Heart right ventricle (tissue), 16 donors: ENCODE data around the gene ZNF385D. TPM values are rescaled to one million over a fixed set of nuclear protein-coding genes. Genes with fewer than 3 reads are reported as not detected.

ENCODE experiments used
- ATAC-seq, 8 donors: fragments of 200-7000 bp; cut with Tn5 transposase; one replicate each; pipeline ENCODE4 v1.9.1; 2020; ENCODE audit warnings: mild to moderate bottlenecking in 8 of 8, moderate library complexity in 8 of 8, moderate number of reproducible peaks in 1 of 8
- DNase-seq, 2 donors: peaks; one replicate each; pipeline ENCODE4 v3.0.0-alpha.2; 2020
- H3K27ac ChIP-seq, 10 donors: fragments of 200-600 bp; sonication (generic) in 2 of 10; one replicate each; pipeline versions ENCODE4 v1.5.0 to v1.8.0; 2020 to 2022; ENCODE audit warnings: mild to moderate bottlenecking in 3 of 10
- H3K27me3 ChIP-seq, 7 donors: fragments of 200-600 bp; one replicate each; pipeline ENCODE4 v1.8.0; 2021 to 2022; ENCODE audit warnings: mild to moderate bottlenecking in 2 of 7
- H3K36me3 ChIP-seq, 9 donors: fragments of 200-600 bp; sonication (generic) in 1 of 9; one replicate each; pipeline versions ENCODE4 v1.5.0 to v1.8.0; 2020 to 2022; ENCODE audit warnings: mild to moderate bottlenecking in 2 of 9
- H3K4me1 ChIP-seq, 9 donors: fragments of 200-600 bp; sonication (generic) in 1 of 9; one replicate each; pipeline versions ENCODE4 v1.5.0 to v1.8.0; 2020 to 2022; ENCODE audit warnings: mild to moderate bottlenecking in 4 of 9
- H3K4me3 ChIP-seq, 10 donors: fragments of 200-600 bp; sonication (generic) in 2 of 10; one replicate each; pipeline versions ENCODE4 v1.5.0 to v1.8.0; 2020 to 2022; ENCODE audit warnings: mild to moderate bottlenecking in 7 of 10, moderate library complexity in 2 of 10
- H3K9me3 ChIP-seq, 11 donors: fragments of 200-600 bp in 10 of 11; sonication (generic) in 2 of 11; one replicate each; pipeline versions ENCODE4 v1.5.0 to v1.8.0; 2013 to 2022; ENCODE audit warnings: mild to moderate bottlenecking in 2 of 11, control low read depth in 1 of 11, moderate library complexity in 1 of 11
- CTCF ChIP-seq, 9 donors: fragments of 200-600 bp; sonication (generic) in 2 of 9; IDR thresholded peaks; one replicate each; pipeline versions ENCODE4 v1.5.0 to v1.8.0; 2021 to 2022; ENCODE audit warnings: antibody characterized with exemption in 9 of 9, mild to moderate bottlenecking in 5 of 9, moderate library complexity in 1 of 9
- WGBS, 2 donors: extraction: QIAGEN DNeasy Blood & Tissue Kit; methylation state at CpG; one replicate each; pipeline ENCODE4 v1.1.7; 2013; ENCODE audit warnings: inconsistent platforms in 1 of 2; 5-methylcytosine and 5-hydroxymethylcytosine counted together
- intact Hi-C, 10 donors: fragments of 100-400 bp; cut with DNase I; formaldehyde crosslinking; loops; one replicate each; pipeline versions ENCODE4 v1.11.1 to v1.14.2; 2022
- polyA plus RNA-seq, 2 donors: library from polyadenylated mRNA; stranded (reverse); fragments of 200-250 nt; gene quantifications; one replicate each; pipeline ENCODE4 v1.2.3, GENCODE V29; 2013
- total RNA-seq, 10 donors: library from RNA; stranded (reverse); fragmentation: NEBNext Ultra II Directional in 3 of 10; extraction: Animal tissue kit (Norgen Biotek cat#: 25700) in 3 of 10; gene quantifications; one replicate each; pipeline versions ENCODE4 v1.2.1 to v1.2.4, GENCODE V29; 2021 to 2023
- donor health status: Arrhythmogenic right ventricular cardiomyopathy.
- donor health status: ischemic (EF 13 %, LVEDD 7.1; RV severe dilation, severe dysfunction).
- donor health status: healthy with polysubstance abuse.
- donor health status: DM: no; HTN: yes; CAD: no.
- donor health status: DM: no; HTN: no; CAD: no.
- donor health status: ischemic (EF 25% LVEDD 6.9; RV normal size, moderate dysfunction).
- donor health status: ischemic (EF 25% LVEDD 5.7; RV mildly dilated, moderate dysfunction).
- donor health status: healthy.
- donor health status: DM: yes; HTN: yes; CAD: no.
- donor health status: Ischemic cardiomyopathy.
- donor health status: ischemic (EF 35%, LVEDD 5.7; RV mildly dilated, moderate dysfunction).
- donor health status: nonischemic (EF 11% LVEDD 7.7; RV severe dilation, severe dysfunction).
- donor health status: DM: yes; HTN: yes; CAD: no.
- donor health status: PGD.
- donor health status: ischemic (EF 29% LVEDD 5.4; RV normal size, mild dysfunction).
- donor health status: nonischemic (EF 23%, LVEDD 6.1; RV moderate dilation, normal function).

ZNF385D gene
- total and polyA plus RNA-seq, 12 donors = 3.0 to 24.9 (median 7.2) TPM

GRCh38 chr3:21747966-21748555 is 2.9 kb downstream of the ZNF385D start:
- Histone ChIP-seq H3K4me1 (peaks cover 0 to 76% (median 45%) of the 10 kb centered on the region in 9 donors), H3K4me3 (peak overlapping the region in 6 of 10 donors; percentile 10 to 71 (median 64)), H3K36me3 (no peaks in the 10 kb centered on the region), H3K27me3 (no peaks in the 10 kb centered on the region), H3K9me3 (peaks cover 0 to 6% (median 0%) of the 10 kb centered on the region in 11 donors), H3K27ac (peak overlapping the region in 5 of 10 donors; percentile 3 to 66 (median 44))
- DNase-seq (no peak), ATAC-seq (no peak)
- 69 to 72% methylated on average over 5 of the region's 5 CpGs for WGBS, 2 donors
- intact Hi-C loops = loop anchor here in 1 of 10 donors (5.0 to 10.0 kb wide), 2 partner anchors 101 to 303 kb away; no protein-coding TSS in a partner anchor
- TF ChIP-seq CTCF (IDR thresholded peaks at IDR 0.05) = no peak

- ATAC-seq (no peak), DNase-seq (no peak)
- Histone ChIP-seq H3K9me3 (peaks cover 0 to 6% (median 0%) of the 10 kb centered on the region in 11 donors), H3K36me3 (no peaks in the 10 kb centered on the region), H3K27me3 (no peaks in the 10 kb centered on the region), H3K4me1 (peaks cover 0 to 71% (median 39%) of the 10 kb centered on the region in 9 donors), H3K4me3 (peak overlapping the region in 5 of 10 donors; percentile 19 to 71 (median 65)), H3K27ac (peak overlapping the region in 5 of 10 donors; percentile 36 to 65 (median 55))
- WGBS, 2 donors = 74 to 85% methylated on average over 3 of the region's 3 CpGs
- intact Hi-C loops = loop anchor here in 1 of 10 donors (5.0 to 10.0 kb wide), 2 partner anchors 100 to 303 kb away; no protein-coding TSS in a partner anchor
- no peak for TF ChIP-seq CTCF (IDR thresholded peaks at IDR 0.05)
These were observed 3.6 kb downstream of the ZNF385D start for GRCh38 chr3:21747376-21747775.

GRCh38 chr3:21745966-21746365 is 5.0 kb downstream of the ZNF385D start:
- intact Hi-C loops = loop anchor here in 1 of 10 donors (5.0 to 10.0 kb wide), 2 partner anchors 99 to 301 kb away; no protein-coding TSS in a partner anchor
- DNase-seq (no peak), ATAC-seq (no peak)
- H3K4me1 ChIP-seq = peaks cover 0 to 66% (median 35%) of the 10 kb centered on the region in 9 donors
- H3K27me3 ChIP-seq = no peaks in the 10 kb centered on the region
- peak overlapping the region in 6 of 10 donors; percentile 16 to 65 (median 46) for H3K27ac ChIP-seq
- WGBS, 2 donors = 66 to 75% methylated on average over 6 of the region's 6 CpGs
- H3K4me3 ChIP-seq = peak overlapping the region in 2 of 10 donors; percentile 3 to 19
- peaks cover 0 to 6% (median 0%) of the 10 kb centered on the region in 11 donors for H3K9me3 ChIP-seq
- no peak for TF ChIP-seq CTCF (IDR thresholded peaks at IDR 0.05)
- no peaks in the 10 kb centered on the region for H3K36me3 ChIP-seq

- peaks cover 0 to 60% (median 35%) of the 10 kb centered on the region in 9 donors for H3K4me1 ChIP-seq
- intact Hi-C loops = loop anchor here in 1 of 10 donors (5.0 to 10.0 kb wide), 2 partner anchors 97 to 300 kb away; no protein-coding TSS in a partner anchor
- no peaks in the 10 kb centered on the region for H3K36me3 ChIP-seq
- peak overlapping the region in 3 of 10 donors; percentile 26 to 65 (median 56) for H3K27ac ChIP-seq
- TF ChIP-seq CTCF (IDR thresholded peaks at IDR 0.05) = no peak
- H3K27me3 ChIP-seq = no peaks in the 10 kb centered on the region
- peaks cover 0 to 6% (median 0%) of the 10 kb centered on the region in 11 donors for H3K9me3 ChIP-seq
- peak overlapping the region in 1 of 10 donors; percentile 7 for H3K4me3 ChIP-seq
- ATAC-seq (peak in 1 of 8 donors; percentile 29), DNase-seq (no peak)
- 42 to 61% methylated on average over 2 of the region's 2 CpGs for WGBS, 2 donors
These were observed 6.2 kb downstream of the ZNF385D start for GRCh38 chr3:21744793-21745192.
